ENCODE measurements around the gene MYCBPAP.
A peak's percentile ranks its signal among the peaks of the same experiment; 100 is the strongest.

MYCBPAP gene

GRCh38 chr17:50507871-50508572, at the start of gene MYCBPAP:
TSS of gene MYCBPAP (plus strand) at chr17:50508439. CDS start at chr17:50508675, 236 bp downstream.
- DNase-seq (ENCODE audit: low read depth), result peak; percentile 61

GRCh38 chr17:50458701-50459676, 49.2 kb upstream of the MYCBPAP start:
- no peak for DNase-seq (ENCODE audit: low read depth)

- no peak for DNase-seq (ENCODE audit: low read depth)
Measured at GRCh38 chr17:50459756-50460155, 48.5 kb upstream of the MYCBPAP start.

- DNase-seq (ENCODE audit: low read depth), result no peak
Measured at GRCh38 chr17:50460831-50461526, 47.3 kb upstream of the MYCBPAP start.

GRCh38 chr17:50461550-50462132, 46.6 kb upstream of the MYCBPAP start:
- DNase-seq (ENCODE audit: low read depth), result no peak

- DNase-seq (ENCODE audit: low read depth), result no peak
Measured at GRCh38 chr17:50462446-50462845, 45.8 kb upstream of the MYCBPAP start.

- no peak for DNase-seq (ENCODE audit: low read depth)
Measured at GRCh38 chr17:50464121-50464520, 44.1 kb upstream of the MYCBPAP start.

GRCh38 chr17:50464736-50465135, 43.5 kb upstream of the MYCBPAP start:
- DNase-seq (ENCODE audit: low read depth), result no peak

GRCh38 chr17:50465171-50465570, 43.1 kb upstream of the MYCBPAP start:
- no peak for DNase-seq (ENCODE audit: low read depth)

GRCh38 chr17:50465635-50466034, 42.6 kb upstream of the MYCBPAP start:
- DNase-seq (ENCODE audit: low read depth), result no peak

GRCh38 chr17:50466371-50467113, 41.7 kb upstream of the MYCBPAP start:
- no peak for DNase-seq (ENCODE audit: low read depth)

- DNase-seq (ENCODE audit: low read depth), result no peak
Measured at GRCh38 chr17:50467114-50467854, 41.0 kb upstream of the MYCBPAP start.

- DNase-seq (ENCODE audit: low read depth), result no peak
Measured at GRCh38 chr17:50467855-50468303, 40.4 kb upstream of the MYCBPAP start.

- no peak for DNase-seq (ENCODE audit: low read depth)
Measured at GRCh38 chr17:50468304-50469207, 39.7 kb upstream of the MYCBPAP start, which contains the start of gene CHAD. TSS of gene CHAD (minus strand) at chr17:50468880. CDS start at chr17:50468813, 67 bp downstream.

- DNase-seq (ENCODE audit: low read depth), result no peak
Measured at GRCh38 chr17:50469208-50469605, 39.0 kb upstream of the MYCBPAP start.

GRCh38 chr17:50469671-50470305, 38.5 kb upstream of the MYCBPAP start:
- no peak for DNase-seq (ENCODE audit: low read depth)

- DNase-seq (ENCODE audit: low read depth), result no peak
Measured at GRCh38 chr17:50470426-50470825, 37.8 kb upstream of the MYCBPAP start.

GRCh38 chr17:50471009-50471905, 37.0 kb upstream of the MYCBPAP start:
- DNase-seq (ENCODE audit: low read depth), result no peak

All from CMK (cell line).